Caki2 (cell line): Measurements from ENCODE around the gene TEX50. TPM values are rescaled to one million over a fixed set of nuclear protein-coding genes. Genes with fewer than 3 reads are reported as not detected.
"Not testable (repeated sequence)": the region's sequence is repeated elsewhere in the genome, so short reads cannot be mapped to it uniquely, and the experiment has no call there.

ENCODE experiments used
- DNase-seq: peaks from one replicate; pipeline ENCODE4 v3.0.0-alpha.2; 2015; ENCODE audit warnings: low read depth
- in situ Hi-C: cut with HindIII; loops from 2 replicates; pipeline ENCODE4 v1.10.0; 2016; ENCODE audit warnings: low sequenced_read_pairs, low pct_unique_long_range_greater_than_20kb, mixed read lengths
- total RNA-seq: library from RNA; depleted of rRNA; stranded (reverse); fragments of >200 nt; shearing (Covaris generic); gene quantifications from 2 replicates; pipeline ENCODE4 v1.2.3, GENCODE V29; 2014; ENCODE audit warnings: low replicate concordance; rRNA removed

TEX50 gene
- total RNA-seq, 1 experiment from 2014 or later, result not detected

DNA sequence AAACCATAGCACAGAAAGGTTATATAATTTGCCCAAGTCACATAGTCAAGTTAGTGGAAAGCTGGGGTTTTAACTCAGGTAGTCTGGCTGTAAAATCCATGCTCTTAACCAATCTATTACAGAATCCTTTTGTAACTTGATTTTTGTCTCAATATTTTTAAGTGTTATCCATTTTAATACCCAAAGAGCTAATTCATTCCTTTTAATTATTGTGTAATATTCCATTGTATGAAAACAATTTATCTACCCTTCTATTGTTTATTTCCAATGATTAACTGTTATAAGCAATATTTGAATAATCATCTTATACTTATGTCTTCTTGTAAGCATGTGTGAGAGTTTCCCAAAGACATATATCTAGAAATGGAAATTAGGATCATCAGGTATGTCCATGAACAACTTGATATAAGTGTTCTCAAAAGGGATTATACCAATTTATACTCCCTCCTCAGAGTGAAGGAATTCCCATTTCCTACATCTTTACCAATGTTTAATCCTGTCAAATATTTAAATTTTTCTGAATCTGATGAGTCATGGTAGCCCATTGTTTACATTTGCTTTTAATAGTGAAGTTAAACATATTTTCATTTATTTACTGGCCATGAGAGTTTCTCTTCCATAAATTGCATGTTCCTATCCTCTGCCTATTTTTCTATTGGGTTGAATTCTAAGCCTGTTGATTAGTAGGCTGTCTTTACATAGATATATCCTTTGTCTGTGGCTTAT is 13.9 kb downstream of the TEX50 start:
- in situ Hi-C loops, result no loop called here
- DNase-seq, result no peak

DNA sequence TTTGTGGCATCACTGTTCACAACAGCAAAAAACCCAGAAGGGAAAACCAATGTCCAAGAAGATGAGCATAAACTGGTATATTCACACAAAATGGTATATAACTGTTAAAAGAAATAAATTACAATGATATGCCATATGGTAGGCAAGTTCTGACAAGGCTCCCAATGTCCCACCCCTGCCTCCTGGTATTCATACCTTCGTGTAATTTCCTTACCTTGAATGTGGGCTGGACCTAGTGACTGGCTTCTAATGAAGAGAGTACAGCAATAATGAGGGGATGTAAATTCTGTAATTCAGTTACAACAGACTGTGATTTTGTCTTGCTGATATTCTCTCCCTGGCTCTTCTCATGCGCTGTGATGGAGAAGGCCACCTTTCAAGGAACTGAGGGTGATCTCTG is 25.2 kb downstream of the TEX50 start:
- DNase-seq, result no peak
- in situ Hi-C loops, result no loop called here

DNA sequence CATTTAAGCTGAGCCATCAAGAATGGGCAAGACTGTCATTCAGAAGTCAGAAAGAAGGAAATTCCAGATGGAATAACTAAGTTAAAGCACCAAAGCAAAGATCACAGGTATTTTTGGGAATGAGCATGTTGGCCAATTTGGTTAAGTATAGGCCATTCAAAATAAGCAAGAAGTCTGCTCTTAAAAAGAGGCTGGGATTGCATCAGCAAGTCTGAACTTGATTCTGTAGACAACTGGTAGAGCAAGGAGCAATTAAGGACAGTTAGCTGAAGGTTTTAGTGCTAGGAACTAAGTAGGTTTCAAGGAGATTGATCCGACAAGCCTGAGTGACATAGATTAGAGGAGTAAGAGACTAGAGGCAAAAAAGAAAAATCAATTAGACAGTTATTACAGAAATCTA is 26.1 kb downstream of the TEX50 start:
- in situ Hi-C loops, result no loop called here
- no peak for DNase-seq

- in situ Hi-C loops, result no loop called here
Measured at GRCh38 chr1:173661763-173662162, 26.6 kb downstream of the TEX50 start.

DNA sequence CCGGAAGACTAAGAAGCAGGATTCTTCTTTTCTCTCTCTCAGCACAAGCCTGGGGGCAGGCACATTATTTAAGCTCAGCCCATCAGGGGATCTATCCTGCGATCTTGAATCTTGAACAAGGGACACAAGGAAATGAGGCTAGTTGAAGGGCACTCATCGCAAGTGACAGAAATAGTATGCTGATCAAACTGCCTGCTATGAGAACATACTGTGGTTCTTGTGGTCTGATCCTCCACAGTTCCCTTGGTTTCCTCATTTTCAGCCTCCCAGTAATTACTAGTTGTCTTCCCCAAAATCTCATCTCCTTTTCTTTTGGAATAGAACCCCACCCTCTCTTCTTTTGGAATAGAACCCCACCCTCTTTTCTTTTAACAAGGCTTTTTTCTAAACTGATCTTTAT is 28.0 kb downstream of the TEX50 start:
- in situ Hi-C loops, result no loop called here
- DNase-seq, result no peak

More at GRCh38 chr1:173661763-173662162, 26.6 kb downstream of the TEX50 start:
- no peak for DNase-seq

- DNase-seq, result no peak
- in situ Hi-C loops, result no loop called here
Measured at GRCh38 chr1:173666646-173667045, 31.5 kb downstream of the TEX50 start.

GRCh38 chr1:173669491-173669941 is 34.4 kb downstream of the TEX50 start, which contains the start of gene ANKRD45:
ANKRD45 (minus strand) TSS chr1:173669851; CDS start chr1:173659418, 10,433 bp downstream.
- DNase-seq, result peak; percentile 16
- in situ Hi-C loops, result no loop called here

DNA sequence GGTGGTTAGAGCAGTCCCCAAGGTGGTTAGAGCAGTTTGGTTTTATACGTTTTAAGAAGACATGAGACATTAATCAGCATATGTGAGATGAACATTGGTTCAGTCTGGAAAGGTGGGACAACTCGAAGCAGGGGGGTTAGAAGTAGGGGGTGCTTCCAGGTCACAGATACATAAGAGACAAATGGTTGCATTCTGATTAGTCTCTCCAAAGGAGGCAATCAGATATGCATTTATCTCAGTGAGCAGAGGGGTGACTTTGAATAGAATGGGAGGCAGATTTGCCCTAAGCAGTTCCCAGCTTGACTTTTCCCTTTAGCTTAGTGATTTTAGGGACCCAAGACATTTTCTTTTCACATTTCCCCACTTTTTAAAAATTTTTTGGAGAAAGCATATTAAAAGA is 39.4 kb downstream of the TEX50 start:
- DNase-seq, in situ Hi-C loops: not testable (repeated sequence)

DNA sequence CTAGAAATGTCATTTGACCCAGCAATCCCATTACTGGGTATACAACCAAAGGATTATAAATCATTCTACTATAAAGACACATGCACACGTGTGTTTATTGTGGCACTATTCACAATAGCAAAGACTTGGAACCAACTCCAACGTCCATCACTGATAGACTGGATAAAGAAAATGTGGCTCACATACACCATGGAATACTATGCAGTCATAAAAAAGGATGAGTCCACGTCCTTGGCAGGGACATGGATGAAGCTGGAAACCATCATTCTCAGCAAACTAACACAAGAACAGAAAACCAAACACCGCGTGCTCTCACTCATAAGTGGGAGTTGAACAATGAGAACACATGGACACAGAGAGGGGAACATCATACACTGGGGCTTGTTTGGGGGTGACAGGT is 45.0 kb downstream of the TEX50 start:
- in situ Hi-C loops, DNase-seq: not testable (repeated sequence)

GRCh38 chr1:173682184-173682583 is 47.0 kb downstream of the TEX50 start:
- in situ Hi-C loops, result no loop called here
- DNase-seq, result no peak

- DNase-seq, in situ Hi-C loops: not testable (repeated sequence)
Measured at GRCh38 chr1:173683838-173684237, 48.7 kb downstream of the TEX50 start.

GRCh38 chr1:173685121-173685520 is 50.0 kb downstream of the TEX50 start:
- DNase-seq, result not testable (repeated sequence)

More at GRCh38 chr1:173685121-173685520, 50.0 kb downstream of the TEX50 start:
- in situ Hi-C loops, result not testable (repeated sequence)

Other genes starting within 250 kb of the TEX50 start
- gene PRDX6, start 158.0 kb upstream of the TEX50 start, total RNA-seq, result 251 and 349 TPM in 2 replicates
- gene SLC9C2, start 32.3 kb upstream of the TEX50 start, total RNA-seq, result not detected in 2 replicates
- 0.91 and 1.9 TPM in 2 replicates for gene ANKRD45, start 34.5 kb downstream of the TEX50 start, total RNA-seq
- gene KLHL20, start 79.6 kb downstream of the TEX50 start, total RNA-seq, result 1.8 and 20.1 TPM in 2 replicates
- 39.1 and 41.9 TPM in 2 replicates for gene DARS2, start 189.3 kb downstream of the TEX50 start, total RNA-seq
- gene CENPL, start 189.5 kb downstream of the TEX50 start, total RNA-seq, result 14.2 and 27.1 TPM in 2 replicates
- 193 and 209 TPM in 2 replicates for gene GAS5, start 232.7 kb downstream of the TEX50 start, total RNA-seq
- 0.64 and 0.67 TPM in 2 replicates for gene ZBTB37, start 233.0 kb downstream of the TEX50 start, total RNA-seq